Coronary artery (tissue), 2 donors: ENCODE data around the gene ERF.

ENCODE experiments used
- DNase-seq: peaks from one replicate; pipeline ENCODE4 v3.0.0-alpha.2; 2017; ENCODE audit warnings: low spot score
- H3K27ac ChIP-seq, 2 donors: fragments of 200-600 bp; sonication (generic); one replicate each; pipeline ENCODE4 v1.5.1; 2016 to 2019
- H3K4me3 ChIP-seq: fragments of 200-600 bp; sonication (generic); 2 replicates; pipeline ENCODE4 v1.5.1; 2016; ENCODE audit warnings: mild to moderate bottlenecking, moderate library complexity
- CTCF ChIP-seq: fragments of 200-600 bp; sonication (generic); IDR thresholded peaks from one replicate; pipeline ENCODE4 v1.5.1; 2019; ENCODE audit warnings: antibody characterized with exemption

Gene ERF

GRCh38 chr19:42295342-42295741, 40.4 kb upstream of the ERF start:
- Histone ChIP-seq H3K4me3 (no peak overlapping the region), H3K27ac (no peak overlapping the region)
- no peak for TF ChIP-seq CTCF
- DNase-seq = no peak

- H3K4me3 ChIP-seq = no peak overlapping the region
- H3K27ac ChIP-seq = no peak overlapping the region
- DNase-seq = no peak
- TF ChIP-seq CTCF = no peak
These were observed 39.7 kb upstream of the ERF start for GRCh38 chr19:42294471-42295137.

- DNase-seq = no peak
These were observed 39.0 kb upstream of the ERF start for GRCh38 chr19:42293948-42294347.

GRCh38 chr19:42293540-42293939, 38.6 kb upstream of the ERF start:
- Histone ChIP-seq H3K27ac (no peak overlapping the region), H3K4me3 (no peak overlapping the region)
- no peak for TF ChIP-seq CTCF
- no peak for DNase-seq

More at GRCh38 chr19:42293948-42294347, 39.0 kb upstream of the ERF start:
- Histone ChIP-seq H3K27ac (no peak overlapping the region), H3K4me3 (no peak overlapping the region)
- TF ChIP-seq CTCF = no peak

GRCh38 chr19:42292963-42293362, 38.0 kb upstream of the ERF start:
- TF ChIP-seq CTCF = no peak
- no peak for DNase-seq
- Histone ChIP-seq H3K4me3 (no peak overlapping the region), H3K27ac (no peak overlapping the region)

- DNase-seq = no peak
- Histone ChIP-seq H3K27ac (no peak overlapping the region), H3K4me3 (no peak overlapping the region)
- no peak for TF ChIP-seq CTCF
These were observed 37.4 kb upstream of the ERF start for GRCh38 chr19:42292042-42292960.
